Stomach (tissue), 9 donors: ENCODE measurements around the gene RHBG. TPM values are rescaled to one million over a fixed set of nuclear protein-coding genes. Genes with fewer than 3 reads are reported as not detected.

ENCODE experiments used
- DNase-seq, 2 donors: peaks; one replicate each; pipeline versions ENCODE4 v3.0.0 to v3.0.0-alpha.2; 2013 to 2019
- H3K27ac ChIP-seq, 5 donors: fragments of 200-600 bp in 4 of 5; sonication (generic) in 4 of 5; one replicate each; pipeline ENCODE4 v1.5.1; 2013 to 2019; ENCODE audit warnings: mild to moderate bottlenecking in 1 of 5, moderate library complexity in 1 of 5
- H3K27me3 ChIP-seq, 3 donors: fragments of 200-600 bp; sonication (generic); one replicate each; pipeline ENCODE4 v1.5.1; 2017 to 2019; ENCODE audit warnings: mixed run types in 1 of 3
- H3K36me3 ChIP-seq, 4 donors: fragments of 200-600 bp; sonication (generic); 1 replicate in 3 of 4; 2 replicates in 1 of 4; pipeline ENCODE4 v1.5.1; 2016 to 2019
- H3K4me1 ChIP-seq, 4 donors: fragments of 200-600 bp; sonication (generic); one replicate each; pipeline ENCODE4 v1.5.1; 2016 to 2019
- H3K4me3 ChIP-seq, 4 donors: fragments of 200-600 bp; sonication (generic) in 3 of 4; one replicate each; pipeline ENCODE4 v1.5.1; 2016 to 2019; ENCODE audit warnings: mild to moderate bottlenecking in 1 of 4
- H3K9me3 ChIP-seq, 4 donors: fragments of 200-600 bp; sonication (generic); one replicate each; pipeline ENCODE4 v1.5.1; 2016 to 2019
- EP300 ChIP-seq: sonication (generic); formaldehyde crosslinking; IDR thresholded peaks from one replicate; pipeline ENCODE4 v1.6.1; 2017; ENCODE audit warnings: antibody characterized with exemption
- POLR2A ChIP-seq, 4 donors: fragments of 450-650 bp; IDR thresholded peaks; one replicate each; pipeline ENCODE4 v1.6.1; 2016; ENCODE audit warnings: antibody characterized with exemption in 4 of 4, control low read depth in 2 of 4, mild to moderate bottlenecking in 1 of 4, moderate library complexity in 1 of 4
- POLR2AphosphoS5 ChIP-seq, 3 donors: sonication (generic); formaldehyde crosslinking; IDR thresholded peaks; one replicate each; pipeline ENCODE4 v1.6.1; 2016; ENCODE audit warnings: antibody characterized with exemption in 3 of 3
- WGBS, 5 donors: extraction: QIAGEN DNeasy Blood & Tissue Kit in 3 of 5; methylation state at CpG; one replicate each; pipeline versions ENCODE4 v1.1.5 to v1.1.7; 2013 to 2018; 5-methylcytosine and 5-hydroxymethylcytosine counted together
- intact Hi-C: fragments of 100-400 bp; cut with DNase I; formaldehyde crosslinking; loops from one replicate; pipeline ENCODE4 v1.15.1; 2023; ENCODE audit warnings: low total_unique reads
- polyA plus RNA-seq, 3 donors: library from polyadenylated mRNA; stranded (reverse); fragments of 200-250 nt; gene quantifications; one replicate each; pipeline ENCODE4 v1.2.3, GENCODE V29; 2013
- total RNA-seq, 5 donors: library from RNA; depleted of rRNA; stranded (reverse); fragments of >200 nt; gene quantifications; one replicate each; pipeline versions ENCODE4 v1.1.0 to v1.2.3, GENCODE V29; 2014 to 2016
- TF ChIP-seq, protein P1 (sequence below), 7 experiments: fragments of 450-650 bp in 4 of 7; fragments of 200-600 bp in 3 of 7; sonication (generic) in 3 of 7; IDR thresholded peaks; one replicate each; pipeline ENCODE4 v1.5.1; 2016 to 2019; ENCODE audit warnings: antibody characterized with exemption in 7 of 7, control low read depth in 2 of 7, mild to moderate bottlenecking in 1 of 7
- donor health status: healthy with polysubstance abuse.
- donor health status: Bipolar disorder and iron deficiency.
- donor health status: healthy.

The RHBG gene
- total and polyA plus RNA-seq, 8 donors: 0.70 TPM; not detected in 7

DNA sequence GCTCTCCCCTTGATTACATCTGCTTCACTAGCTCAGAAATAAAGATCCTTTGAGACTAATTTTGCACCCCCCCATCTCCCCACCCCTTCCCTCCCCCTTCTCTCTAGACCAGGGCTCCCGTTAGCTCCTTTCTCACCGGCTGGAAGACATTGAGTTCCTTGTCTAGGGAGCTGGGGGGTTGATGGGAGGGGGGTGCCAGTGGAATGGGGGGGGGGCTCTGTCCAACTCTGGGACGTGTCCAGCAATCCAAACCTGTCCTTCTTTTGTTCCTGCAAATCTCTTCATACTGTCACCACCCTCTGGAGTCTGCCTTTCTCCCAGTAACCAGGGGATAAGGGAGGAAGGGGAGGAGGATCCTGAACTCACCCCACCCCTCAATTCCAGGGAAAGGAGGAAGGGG is 61.9 kb downstream of the RHBG start:
- peaks cover 29 to 100% (median 92%) of the 10 kb centered on the region in 3 donors for H3K27me3 ChIP-seq
- H3K4me3 ChIP-seq: no peak overlapping the region
- 9 to 16% (median 13%) methylated on average over 3 of the region's 3 CpGs for WGBS, 5 donors
- intact Hi-C loops: no loop called here
- no peak overlapping the region for H3K27ac ChIP-seq
- no peak for TF ChIP-seq POLR2AphosphoS5 (IDR thresholded peaks at IDR 0.05)
- TF ChIP-seq, protein P1, sequence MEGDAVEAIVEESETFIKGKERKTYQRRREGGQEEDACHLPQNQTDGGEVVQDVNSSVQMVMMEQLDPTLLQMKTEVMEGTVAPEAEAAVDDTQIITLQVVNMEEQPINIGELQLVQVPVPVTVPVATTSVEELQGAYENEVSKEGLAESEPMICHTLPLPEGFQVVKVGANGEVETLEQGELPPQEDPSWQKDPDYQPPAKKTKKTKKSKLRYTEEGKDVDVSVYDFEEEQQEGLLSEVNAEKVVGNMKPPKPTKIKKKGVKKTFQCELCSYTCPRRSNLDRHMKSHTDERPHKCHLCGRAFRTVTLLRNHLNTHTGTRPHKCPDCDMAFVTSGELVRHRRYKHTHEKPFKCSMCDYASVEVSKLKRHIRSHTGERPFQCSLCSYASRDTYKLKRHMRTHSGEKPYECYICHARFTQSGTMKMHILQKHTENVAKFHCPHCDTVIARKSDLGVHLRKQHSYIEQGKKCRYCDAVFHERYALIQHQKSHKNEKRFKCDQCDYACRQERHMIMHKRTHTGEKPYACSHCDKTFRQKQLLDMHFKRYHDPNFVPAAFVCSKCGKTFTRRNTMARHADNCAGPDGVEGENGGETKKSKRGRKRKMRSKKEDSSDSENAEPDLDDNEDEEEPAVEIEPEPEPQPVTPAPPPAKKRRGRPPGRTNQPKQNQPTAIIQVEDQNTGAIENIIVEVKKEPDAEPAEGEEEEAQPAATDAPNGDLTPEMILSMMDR (IDR thresholded peaks at IDR 0.05): no peak
- no peaks in the 10 kb centered on the region for H3K36me3 ChIP-seq
- H3K4me1 ChIP-seq: peaks cover 7 to 11% (median 8%) of the 10 kb centered on the region in 4 donors
- DNase-seq: no peak
- H3K9me3 ChIP-seq: no peaks in the 10 kb centered on the region

DNA sequence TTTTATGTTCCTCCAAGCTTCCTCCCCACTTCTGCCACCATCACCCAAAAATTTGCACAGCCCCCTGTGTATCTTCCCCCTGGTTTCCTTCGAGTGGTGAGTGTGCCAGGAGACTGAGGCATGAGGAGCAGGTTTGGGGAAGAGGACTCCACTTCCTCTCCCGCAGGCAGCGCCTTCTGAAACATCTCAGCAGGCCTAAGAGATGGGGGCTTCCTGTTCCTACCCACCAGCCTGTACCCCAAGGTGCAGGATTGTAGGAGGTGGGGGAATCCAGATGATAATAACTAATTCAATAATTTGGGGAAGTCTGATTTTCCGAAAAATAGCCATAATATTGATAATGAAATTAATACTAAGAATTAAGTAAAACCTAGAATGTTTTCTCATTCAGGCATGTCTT is 62.4 kb downstream of the RHBG start:
- H3K4me1 ChIP-seq: peaks cover 12 to 16% (median 13%) of the 10 kb centered on the region in 4 donors
- H3K27ac ChIP-seq: no peak overlapping the region
- no peaks in the 10 kb centered on the region for H3K36me3 ChIP-seq
- H3K4me3 ChIP-seq: no peak overlapping the region
- peaks cover 32 to 100% (median 97%) of the 10 kb centered on the region in 3 donors for H3K27me3 ChIP-seq
- 20 to 43% (median 32%) methylated on average over 4 of the region's 4 CpGs for WGBS, 5 donors
- H3K9me3 ChIP-seq: no peaks in the 10 kb centered on the region
- TF ChIP-seq EP300 (no peak), POLR2A (IDR thresholded peaks at IDR 0.05) (no peak), POLR2AphosphoS5 (IDR thresholded peaks at IDR 0.05) (no peak)
- TF ChIP-seq, protein P1 (IDR thresholded peaks at IDR 0.05): no peak
- intact Hi-C loops: no loop called here
- DNase-seq: no peak

DNA sequence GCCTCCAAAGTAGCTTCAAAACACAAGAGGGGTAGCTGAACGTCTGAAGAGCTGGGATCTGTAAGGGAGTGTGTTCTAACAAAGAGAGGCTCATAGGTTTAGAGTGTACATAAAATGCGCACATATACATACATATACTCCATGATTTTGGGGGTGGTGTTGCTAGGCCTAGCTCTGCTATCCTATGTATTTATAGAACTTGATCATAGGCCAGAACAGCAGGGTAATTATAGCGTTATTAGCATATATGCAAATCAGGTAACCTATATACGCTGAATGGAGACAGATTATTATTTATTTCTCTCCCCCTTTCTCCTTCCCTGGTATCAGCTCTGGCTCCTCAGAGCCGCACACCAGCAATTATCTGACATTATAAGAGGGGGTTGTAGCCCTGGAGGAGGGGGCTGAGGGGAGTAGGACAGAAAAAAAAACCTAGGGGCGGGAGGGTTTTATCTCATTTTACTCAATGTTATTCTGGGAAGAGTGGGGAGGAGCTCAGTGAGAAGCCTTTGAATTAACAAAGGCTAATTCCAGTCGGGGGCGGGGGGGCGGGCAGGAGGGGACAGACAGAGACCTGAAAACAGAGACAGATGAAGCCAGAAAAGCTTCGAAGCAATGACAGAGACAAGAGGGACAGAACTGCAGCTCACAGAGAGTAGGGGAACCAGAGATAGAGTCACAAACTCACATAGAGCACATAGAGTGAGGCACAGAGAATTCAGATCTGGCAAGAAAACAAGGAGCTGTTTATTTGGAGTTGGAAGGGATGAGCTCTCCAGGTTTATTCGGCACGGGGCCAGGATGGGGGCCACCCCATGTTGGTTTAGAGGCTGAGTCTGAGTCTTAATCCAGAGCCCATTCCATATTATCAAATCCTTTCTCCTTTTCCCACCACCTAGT is 63.0 kb downstream of the RHBG start:
- intact Hi-C loops: no loop called here
- Histone ChIP-seq H3K4me3 (no peak overlapping the region), H3K27ac (no peak overlapping the region), H3K27me3 (peaks cover 39 to 100% (median 97%) of the 10 kb centered on the region in 3 donors), H3K9me3 (no peaks in the 10 kb centered on the region), H3K4me1 (peaks cover 16 to 23% (median 18%) of the 10 kb centered on the region in 4 donors), H3K36me3 (no peaks in the 10 kb centered on the region)
- 14 to 26% (median 19%) methylated on average over 12 of the region's 12 CpGs for WGBS, 5 donors
- TF ChIP-seq, protein P1 (IDR thresholded peaks at IDR 0.05): no peak
- no peak for TF ChIP-seq EP300
- TF ChIP-seq POLR2AphosphoS5 (IDR thresholded peaks at IDR 0.05): no peak
- no peak for TF ChIP-seq POLR2A (IDR thresholded peaks at IDR 0.05)
- DNase-seq: no peak

DNA sequence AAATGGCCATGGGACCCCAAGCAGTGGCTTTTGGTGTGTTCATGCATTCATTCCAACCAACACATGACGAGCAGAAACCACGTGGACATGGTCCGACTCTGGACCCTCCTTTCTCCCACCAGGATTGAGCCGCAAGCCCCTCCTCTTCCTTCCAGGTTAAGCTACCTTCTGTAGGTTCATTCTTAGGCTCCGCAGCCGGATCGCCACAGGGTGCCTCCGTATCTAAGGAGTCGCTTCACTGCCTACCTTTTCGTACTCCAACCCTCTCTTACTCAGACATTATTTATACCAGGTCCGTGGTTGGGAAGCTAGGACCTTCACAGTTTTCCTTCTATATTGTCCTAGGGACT is 63.6 kb downstream of the RHBG start:
- H3K4me3 ChIP-seq: no peak overlapping the region
- DNase-seq: no peak
- 6 to 15% (median 9%) methylated on average over 11 of the region's 11 CpGs for WGBS, 5 donors
- TF ChIP-seq EP300: no peak
- TF ChIP-seq, protein P1 (IDR thresholded peaks at IDR 0.05): no peak
- TF ChIP-seq POLR2A (IDR thresholded peaks at IDR 0.05): no peak
- no peak for TF ChIP-seq POLR2AphosphoS5 (IDR thresholded peaks at IDR 0.05)
- H3K27me3 ChIP-seq: peaks cover 45 to 100% (median 99%) of the 10 kb centered on the region in 3 donors
- peaks cover 16 to 23% (median 18%) of the 10 kb centered on the region in 4 donors for H3K4me1 ChIP-seq
- intact Hi-C loops: no loop called here
- no peak overlapping the region for H3K27ac ChIP-seq
- no peaks in the 10 kb centered on the region for H3K9me3 ChIP-seq
- no peaks in the 10 kb centered on the region for H3K36me3 ChIP-seq
